Transverse colon (tissue), 4 donors: ENCODE measurements around the gene RAPGEF2.

Experiments used
- EP300 ChIP-seq: sonication (generic); formaldehyde crosslinking; IDR thresholded peaks from one replicate; pipeline ENCODE4 v1.6.1; 2017; ENCODE audit warnings: antibody characterized with exemption, low read depth
- POLR2A ChIP-seq: fragments of 450-650 bp; IDR thresholded peaks from one replicate; pipeline ENCODE4 v1.6.1; 2016; ENCODE audit warnings: antibody characterized with exemption, mild to moderate bottlenecking, moderate library complexity
- POLR2AphosphoS5 ChIP-seq, 3 donors: sonication (generic); formaldehyde crosslinking; IDR thresholded peaks; one replicate each; pipeline ENCODE4 v1.6.1; 2016; ENCODE audit warnings: antibody characterized with exemption in 3 of 3
- TF ChIP-seq, protein P1 (sequence below), 5 experiments: fragments of 200-600 bp in 3 of 5; fragments of 450-650 bp in 2 of 5; sonication (generic) in 3 of 5; IDR thresholded peaks; 1 replicate in 2 of 5; 2 replicates in 3 of 5; pipeline ENCODE4 v1.5.1; 2016 to 2017; ENCODE audit warnings: antibody characterized with exemption in 5 of 5, inconsistent platforms in 3 of 5, mild to moderate bottlenecking in 2 of 5, moderate library complexity in 1 of 5

DNA sequence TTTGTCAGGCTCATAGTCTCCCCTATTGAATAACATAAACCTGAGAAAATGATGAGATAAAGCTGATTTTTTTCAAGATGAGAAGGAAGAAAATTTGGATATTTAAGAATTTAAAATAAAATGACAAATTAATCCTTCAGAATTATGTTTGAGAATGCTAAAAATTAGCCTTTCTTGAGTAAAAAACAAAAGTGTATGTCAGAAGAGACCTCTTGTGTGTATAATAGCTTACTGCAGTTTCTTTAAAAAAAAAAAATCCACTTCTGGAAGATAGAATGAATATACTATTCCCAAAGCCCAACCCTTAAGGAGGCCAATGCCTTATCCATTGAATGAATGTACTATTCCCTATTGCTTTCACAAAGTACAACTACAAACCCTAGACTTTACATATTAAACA lies 281.8 kb downstream of the RAPGEF2 start:
- TF ChIP-seq, protein P1, sequence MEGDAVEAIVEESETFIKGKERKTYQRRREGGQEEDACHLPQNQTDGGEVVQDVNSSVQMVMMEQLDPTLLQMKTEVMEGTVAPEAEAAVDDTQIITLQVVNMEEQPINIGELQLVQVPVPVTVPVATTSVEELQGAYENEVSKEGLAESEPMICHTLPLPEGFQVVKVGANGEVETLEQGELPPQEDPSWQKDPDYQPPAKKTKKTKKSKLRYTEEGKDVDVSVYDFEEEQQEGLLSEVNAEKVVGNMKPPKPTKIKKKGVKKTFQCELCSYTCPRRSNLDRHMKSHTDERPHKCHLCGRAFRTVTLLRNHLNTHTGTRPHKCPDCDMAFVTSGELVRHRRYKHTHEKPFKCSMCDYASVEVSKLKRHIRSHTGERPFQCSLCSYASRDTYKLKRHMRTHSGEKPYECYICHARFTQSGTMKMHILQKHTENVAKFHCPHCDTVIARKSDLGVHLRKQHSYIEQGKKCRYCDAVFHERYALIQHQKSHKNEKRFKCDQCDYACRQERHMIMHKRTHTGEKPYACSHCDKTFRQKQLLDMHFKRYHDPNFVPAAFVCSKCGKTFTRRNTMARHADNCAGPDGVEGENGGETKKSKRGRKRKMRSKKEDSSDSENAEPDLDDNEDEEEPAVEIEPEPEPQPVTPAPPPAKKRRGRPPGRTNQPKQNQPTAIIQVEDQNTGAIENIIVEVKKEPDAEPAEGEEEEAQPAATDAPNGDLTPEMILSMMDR (IDR thresholded peaks at IDR 0.05), result no peak
- TF ChIP-seq EP300, result no peak
- TF ChIP-seq POLR2A, result no peak
- no peak for TF ChIP-seq POLR2AphosphoS5 (IDR thresholded peaks at IDR 0.05)
